Kidney (tissue), 14 donors: ENCODE measurements around the gene HCN4. TPM values are rescaled to one million over a fixed set of nuclear protein-coding genes. Genes with fewer than 3 reads are reported as not detected.

ENCODE experiments used
- DNase-seq, 5 donors: peaks; one replicate each; pipeline ENCODE4 v3.0.0-alpha.2; 2013 to 2020
- FAIRE-seq: peaks from 2 replicates; lab custom pipeline; 2012; peaks lifted over from hg19 to GRCh38; lab: Jason Lieb, UNC
- H3K27ac ChIP-seq, 2 donors: one replicate each; pipeline ENCODE4 v1.7.0; 2013; ENCODE audit warnings: low read depth in 2 of 2, low read length in 2 of 2, inconsistent platforms in 1 of 2
- H3K27me3 ChIP-seq: one replicate; pipeline ENCODE4 v1.7.1; 2013; ENCODE audit warnings: low read length, inconsistent platforms; ENCODE audit not compliant: control insufficient read depth, insufficient read depth
- H3K36me3 ChIP-seq, 3 donors: one replicate each; pipeline versions ENCODE4 v1.7.0 to v1.7.1; 2013; ENCODE audit warnings: low read length in 3 of 3, control low read depth in 1 of 3, inconsistent platforms in 1 of 3; ENCODE audit not compliant: insufficient read depth in 3 of 3, control insufficient read depth in 2 of 3
- H3K4me1 ChIP-seq, 3 donors: one replicate each; pipeline versions ENCODE4 v1.7.0 to v1.7.1; 2013; ENCODE audit warnings: low read length in 3 of 3, inconsistent platforms in 1 of 3, low read depth in 1 of 3; ENCODE audit not compliant: control insufficient read depth in 2 of 3, insufficient read depth in 2 of 3
- H3K4me3 ChIP-seq, 3 donors: one replicate each; pipeline versions ENCODE4 v1.7.0 to v1.8.1; 2013; ENCODE audit warnings: low read length in 3 of 3, control low read depth in 1 of 3, inconsistent platforms in 1 of 3
- H3K9ac ChIP-seq, 3 donors: one replicate each; pipeline versions ENCODE4 v1.7.0 to v1.7.1; 2013; ENCODE audit warnings: low read length in 3 of 3, control low read depth in 1 of 3, inconsistent platforms in 1 of 3
- H3K9me3 ChIP-seq, 3 donors: one replicate each; pipeline versions ENCODE4 v1.7.0 to v1.7.1; 2013; ENCODE audit warnings: low read length in 3 of 3, control low read depth in 1 of 3, inconsistent platforms in 1 of 3; ENCODE audit not compliant: control insufficient read depth in 2 of 3, insufficient read depth in 1 of 3
- intact Hi-C: fragments of 100-400 bp; cut with DNase I; formaldehyde crosslinking; loops from one replicate; pipeline ENCODE4 v1.11.1; 2022
- polyA plus RNA-seq: library from polyadenylated mRNA; stranded (reverse); fragments of 350-450 nt; fragmentation: Illumina TruSeq; extraction: RNeasy Lipid Tissue Mini Kit (QIAGEN cat#74804); gene quantifications from one replicate; pipeline ENCODE4 v1.2.3, GENCODE V29; 2014; ENCODE audit warnings: low read depth, low replicate concordance; ENCODE audit not compliant: insufficient read depth
- total RNA-seq: library from RNA; stranded (reverse); fragmentation: NEBNext Ultra II Directional; extraction: Animal tissue kit (Norgen Biotek cat#: 25700); gene quantifications from one replicate; pipeline ENCODE4 v1.2.1, GENCODE V29; 2021
- TF ChIP-seq, protein P1 (sequence below): IDR thresholded peaks from 3 replicates; pipeline ENCODE4 v1.5.1; 2012; ENCODE audit warnings: mild to moderate bottlenecking, moderate library complexity, borderline replicate concordance; ENCODE audit not compliant: insufficient read depth; ENCODE audit errors: extremely low read depth
- donor health status: control.
- donor health status: control.
- donor health status: control.
- donor health status: control.
- donor health status: control.
- donor health status: DM: yes; HTN: yes; CAD: no.
- donor health status: Normal renal cell carcinoma (clear cell type).

The HCN4 gene
- total and polyA plus RNA-seq, 2 donors from 2014 or later: 0.15 to 0.50 TPM

DNA sequence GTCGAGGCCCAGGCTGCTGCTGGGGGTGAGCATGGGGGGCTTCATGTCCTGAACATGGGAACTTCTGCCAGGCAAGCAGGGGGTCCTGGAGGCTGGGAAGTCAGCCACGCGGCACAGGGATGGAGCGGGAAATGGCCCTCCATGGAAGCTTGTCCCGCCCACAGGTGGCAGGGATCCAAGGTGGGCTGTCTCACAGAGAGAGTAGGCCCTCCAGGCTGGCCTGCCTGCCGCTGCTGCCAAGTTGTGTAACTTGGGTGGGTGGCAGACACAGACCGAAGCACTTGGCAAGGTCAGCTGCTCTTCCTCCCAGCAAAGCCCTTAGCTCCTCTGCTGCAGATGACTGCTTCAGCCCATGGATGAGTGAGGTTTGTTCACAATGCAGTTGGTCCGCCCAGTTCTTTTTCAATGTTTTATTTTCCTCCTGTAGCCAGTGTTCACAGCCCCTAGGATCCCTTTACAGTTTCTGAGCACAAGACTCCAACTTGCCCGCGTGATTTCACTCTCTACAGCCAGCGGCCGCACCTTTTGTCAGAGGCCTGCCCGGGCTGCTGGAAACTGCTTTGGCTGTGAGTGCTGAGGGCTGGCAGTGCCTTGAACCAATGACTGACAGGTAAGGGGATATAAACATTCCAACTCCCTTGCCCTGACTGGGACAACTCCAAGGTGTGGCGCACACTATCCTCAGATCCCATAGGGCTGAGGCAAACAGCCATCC lies 26.7 kb downstream of the HCN4 start:
- DNase-seq (no peak), FAIRE-seq (no peak)
- no peak overlapping the region for H3K9ac ChIP-seq
- no peaks in the 10 kb centered on the region for H3K9me3 ChIP-seq
- H3K27ac ChIP-seq: no peak overlapping the region
- H3K27me3 ChIP-seq: no peaks in the 10 kb centered on the region
- TF ChIP-seq, protein P1, sequence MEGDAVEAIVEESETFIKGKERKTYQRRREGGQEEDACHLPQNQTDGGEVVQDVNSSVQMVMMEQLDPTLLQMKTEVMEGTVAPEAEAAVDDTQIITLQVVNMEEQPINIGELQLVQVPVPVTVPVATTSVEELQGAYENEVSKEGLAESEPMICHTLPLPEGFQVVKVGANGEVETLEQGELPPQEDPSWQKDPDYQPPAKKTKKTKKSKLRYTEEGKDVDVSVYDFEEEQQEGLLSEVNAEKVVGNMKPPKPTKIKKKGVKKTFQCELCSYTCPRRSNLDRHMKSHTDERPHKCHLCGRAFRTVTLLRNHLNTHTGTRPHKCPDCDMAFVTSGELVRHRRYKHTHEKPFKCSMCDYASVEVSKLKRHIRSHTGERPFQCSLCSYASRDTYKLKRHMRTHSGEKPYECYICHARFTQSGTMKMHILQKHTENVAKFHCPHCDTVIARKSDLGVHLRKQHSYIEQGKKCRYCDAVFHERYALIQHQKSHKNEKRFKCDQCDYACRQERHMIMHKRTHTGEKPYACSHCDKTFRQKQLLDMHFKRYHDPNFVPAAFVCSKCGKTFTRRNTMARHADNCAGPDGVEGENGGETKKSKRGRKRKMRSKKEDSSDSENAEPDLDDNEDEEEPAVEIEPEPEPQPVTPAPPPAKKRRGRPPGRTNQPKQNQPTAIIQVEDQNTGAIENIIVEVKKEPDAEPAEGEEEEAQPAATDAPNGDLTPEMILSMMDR: no peak
- no peaks in the 10 kb centered on the region for H3K36me3 ChIP-seq
- intact Hi-C loops: no loop called here
- no peaks in the 10 kb centered on the region for H3K4me1 ChIP-seq
- no peak overlapping the region for H3K4me3 ChIP-seq

DNA sequence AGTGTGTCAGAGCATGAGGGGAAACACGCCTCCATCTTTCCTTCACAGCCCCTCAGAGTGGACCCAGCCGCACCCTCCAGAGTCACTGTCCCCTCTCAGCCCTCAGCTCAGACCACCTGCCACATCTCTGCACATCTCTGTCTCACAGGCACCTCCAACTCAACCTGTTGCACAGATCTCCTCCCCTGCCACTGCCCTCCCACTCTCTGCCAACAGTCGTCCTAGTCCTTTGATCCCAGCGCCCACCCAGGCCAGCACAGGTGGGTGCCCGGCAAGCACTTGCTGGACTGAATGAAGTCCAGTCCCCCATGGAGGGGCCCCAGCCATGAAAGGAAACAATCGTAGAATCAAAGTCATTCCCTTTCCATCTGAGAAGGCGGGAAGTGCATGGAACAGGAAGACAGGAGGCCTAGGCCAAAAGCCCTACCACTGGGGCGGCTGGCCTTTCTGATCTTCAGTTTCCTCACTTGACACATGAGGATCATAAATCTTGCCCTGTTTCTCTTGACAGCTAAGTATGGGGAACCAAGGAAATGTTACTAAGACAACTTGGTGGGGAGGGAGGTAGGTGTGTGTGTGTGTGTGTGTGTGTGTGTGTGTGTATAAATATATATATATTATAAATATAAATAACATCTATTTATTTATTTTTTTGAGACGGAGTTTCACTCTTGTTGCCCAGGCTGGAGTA lies 28.1 kb downstream of the HCN4 start:
- intact Hi-C loops: no loop called here
- TF ChIP-seq, protein P1: no peak
- Histone ChIP-seq H3K27ac (no peak overlapping the region), H3K4me1 (no peaks in the 10 kb centered on the region), H3K9me3 (no peaks in the 10 kb centered on the region), H3K36me3 (no peaks in the 10 kb centered on the region), H3K4me3 (no peak overlapping the region), H3K9ac (no peak overlapping the region), H3K27me3 (no peaks in the 10 kb centered on the region)
- FAIRE-seq: no peak
- no peak for DNase-seq

DNA sequence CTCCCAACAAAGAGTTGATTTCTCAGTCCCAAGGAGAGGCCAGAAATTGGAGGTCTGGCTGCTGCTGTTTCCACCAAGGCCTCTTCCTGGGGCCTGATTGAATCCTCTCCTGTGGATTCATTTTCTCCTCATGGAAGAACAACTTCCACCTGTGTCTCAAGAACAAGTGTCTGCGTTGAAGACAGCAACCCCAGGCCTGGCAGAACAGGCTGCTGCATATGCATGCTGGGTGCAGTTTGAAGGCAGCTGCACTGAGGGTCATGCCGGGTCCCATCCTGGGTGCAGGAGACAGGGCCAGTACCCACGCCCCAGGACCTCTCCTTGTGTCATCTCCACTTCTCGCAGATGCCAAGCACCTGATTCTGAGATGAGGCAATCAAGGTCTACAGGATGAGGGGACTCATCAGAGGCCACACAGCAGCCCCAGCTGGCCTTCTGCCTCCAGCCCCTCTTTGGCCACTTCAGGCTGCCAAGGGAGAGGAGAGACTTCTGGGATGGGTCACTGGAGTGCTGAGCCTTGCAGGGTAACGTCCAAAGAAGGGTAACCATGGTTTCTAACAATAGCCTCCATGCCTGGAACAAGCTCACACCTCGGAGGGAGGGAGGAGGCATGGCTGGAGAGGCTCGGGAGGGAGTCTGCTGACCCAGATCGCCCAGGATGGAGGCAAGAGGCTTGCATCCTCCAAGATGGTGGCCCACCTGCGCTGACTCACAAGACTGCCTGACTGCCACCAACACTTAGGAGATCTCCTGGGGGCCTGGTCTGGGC lies 30.0 kb downstream of the HCN4 start:
- Histone ChIP-seq H3K27ac (no peak overlapping the region), H3K36me3 (no peaks in the 10 kb centered on the region), H3K9ac (no peak overlapping the region), H3K27me3 (no peaks in the 10 kb centered on the region), H3K4me1 (no peaks in the 10 kb centered on the region), H3K9me3 (no peaks in the 10 kb centered on the region), H3K4me3 (no peak overlapping the region)
- TF ChIP-seq, protein P1: no peak
- DNase-seq (no peak), FAIRE-seq (no peak)
- intact Hi-C loops: no loop called here
